GM12891 (cell line): ENCODE data around the gene TMEM144.

ENCODE experiments used
- POLR2A ChIP-seq: IDR thresholded peaks from 2 replicates; pipeline ENCODE4 v1.6.1; 2011; ENCODE audit warnings: low read depth, low read length, control low read depth
- POLR2AphosphoS5 ChIP-seq: IDR thresholded peaks from 2 replicates; pipeline ENCODE4 v1.6.1; 2011; ENCODE audit warnings: low read depth, low read length, control low read depth

DNA sequence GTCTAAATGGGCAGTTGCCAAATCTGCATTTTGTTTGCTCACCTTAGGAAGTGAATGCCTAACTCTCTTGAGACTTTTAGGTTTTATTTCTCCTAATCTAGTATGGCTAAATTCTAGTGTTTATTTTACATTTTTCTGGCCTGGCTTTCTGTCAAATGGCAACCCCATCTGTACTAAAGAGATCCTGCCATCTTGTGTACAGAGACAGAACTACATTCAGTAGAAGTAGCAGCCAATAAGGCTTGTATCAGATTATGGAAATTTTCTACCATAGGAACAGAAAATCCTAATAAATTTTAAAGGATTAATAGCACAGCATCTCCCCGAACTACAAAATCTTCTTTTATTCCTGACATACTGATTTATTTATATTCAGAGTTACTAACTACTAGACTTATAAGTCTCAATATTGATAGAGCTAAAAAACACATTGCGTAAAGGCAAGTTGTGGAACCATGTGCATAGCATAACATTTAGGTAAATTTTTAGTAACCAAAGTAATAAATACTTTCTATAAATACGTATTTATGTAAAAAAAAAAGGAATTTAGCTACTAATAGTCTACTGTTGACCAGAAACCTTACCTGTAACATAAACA is 45.5 kb downstream of the TMEM144 start:
- no peak for TF ChIP-seq POLR2AphosphoS5
- no peak for TF ChIP-seq POLR2A
